H7 (cell line): Measurements from ENCODE around the gene LCORL. TPM values are rescaled to one million over a fixed set of nuclear protein-coding genes. Genes with fewer than 3 reads are reported as not detected.
"Not testable (repeated sequence)": the region's sequence is repeated elsewhere in the genome, so short reads cannot be mapped to it uniquely, and the experiment has no call there.

Experiments
- DNase-seq: peaks from one replicate; pipeline ENCODE4 v3.0.0; 2012
- H3K27me3 ChIP-seq: 2 replicates; pipeline ENCODE4 v1.6.0; 2011; ENCODE audit warnings: mild to moderate bottlenecking, low read length; ENCODE audit not compliant: control insufficient read depth, insufficient read depth
- H3K36me3 ChIP-seq: replicated peaks from 2 replicates; pipeline ENCODE4 v1.5.1; 2011; ENCODE audit warnings: low read length; ENCODE audit not compliant: control insufficient read depth, insufficient read depth
- H3K4me3 ChIP-seq: 2 replicates; pipeline ENCODE4 v1.5.1; 2011; ENCODE audit warnings: low read depth, mild to moderate bottlenecking, control low read depth, low read length, moderate library complexity; ENCODE audit not compliant: insufficient read depth
- total RNA-seq: library from RNA; depleted of rRNA; stranded (reverse); fragments of >200 nt; shearing (Covaris generic); gene quantifications from 2 replicates; pipeline ENCODE4 v1.2.3, GENCODE V29; 2014

Gene LCORL
- total RNA-seq, 1 experiment from 2014 or later: 12.4 TPM

- Histone ChIP-seq H3K27me3 (no peaks in the 10 kb centered on the region), H3K4me3 (no peak overlapping the region), H3K36me3 (no peaks in the 10 kb centered on the region)
- no peak for DNase-seq
These were observed 146.0 kb downstream of the LCORL start for GRCh38 chr4:17875402-17876070.

- no peak for DNase-seq
- H3K36me3 ChIP-seq: no peaks in the 10 kb centered on the region
- no peaks in the 10 kb centered on the region for H3K27me3 ChIP-seq
- no peak overlapping the region for H3K4me3 ChIP-seq
These were observed 152.2 kb downstream of the LCORL start for GRCh38 chr4:17869327-17869726.

GRCh38 chr4:17867276-17867675 lies 154.3 kb downstream of the LCORL start:
- Histone ChIP-seq H3K27me3 (no peaks in the 10 kb centered on the region), H3K4me3 (no peak overlapping the region), H3K36me3 (no peaks in the 10 kb centered on the region)
- no peak for DNase-seq

GRCh38 chr4:17866810-17867209 lies 154.7 kb downstream of the LCORL start:
- Histone ChIP-seq H3K27me3 (no peaks in the 10 kb centered on the region), H3K4me3 (no peak overlapping the region), H3K36me3 (no peaks in the 10 kb centered on the region)
- no peak for DNase-seq

- DNase-seq: no peak
- Histone ChIP-seq H3K36me3 (no peaks in the 10 kb centered on the region), H3K4me3 (no peak overlapping the region), H3K27me3 (no peaks in the 10 kb centered on the region)
These were observed 155.6 kb downstream of the LCORL start for GRCh38 chr4:17865866-17866363.

- H3K4me3 ChIP-seq, H3K36me3 ChIP-seq, H3K27me3 ChIP-seq, DNase-seq: not testable (repeated sequence)
These were observed 159.6 kb downstream of the LCORL start for GRCh38 chr4:17861906-17862305.

- Histone ChIP-seq H3K36me3 (no peaks in the 10 kb centered on the region), H3K27me3 (no peaks in the 10 kb centered on the region), H3K4me3 (no peak overlapping the region)
- DNase-seq: no peak
These were observed 161.7 kb downstream of the LCORL start for GRCh38 chr4:17859793-17860406.

- Histone ChIP-seq H3K36me3 (no peaks in the 10 kb centered on the region), H3K27me3 (no peaks in the 10 kb centered on the region), H3K4me3 (no peak overlapping the region)
- DNase-seq: no peak
These were observed 167.5 kb downstream of the LCORL start for GRCh38 chr4:17854036-17854435.

- no peaks in the 10 kb centered on the region for H3K36me3 ChIP-seq
- no peak for DNase-seq
- no peak overlapping the region for H3K4me3 ChIP-seq
These were observed 169.6 kb downstream of the LCORL start for GRCh38 chr4:17851959-17852358.

GRCh38 chr4:17850295-17850694 lies 171.3 kb downstream of the LCORL start:
- not testable (repeated sequence) for H3K27me3 ChIP-seq, H3K36me3 ChIP-seq, DNase-seq, H3K4me3 ChIP-seq

More at GRCh38 chr4:17851959-17852358, 169.6 kb downstream of the LCORL start:
- no peaks in the 10 kb centered on the region for H3K27me3 ChIP-seq

GRCh38 chr4:17846266-17846665 lies 175.3 kb downstream of the LCORL start:
- no peak overlapping the region for H3K4me3 ChIP-seq
- DNase-seq: no peak
- H3K36me3 ChIP-seq: peaks cover 4% of the 10 kb centered on the region; the same call in 1 of the 2 replicates
- no peaks in the 10 kb centered on the region for H3K27me3 ChIP-seq

- peaks cover 4% of the 10 kb centered on the region for H3K36me3 ChIP-seq
- DNase-seq: no peak
These were observed 197.5 kb downstream of the LCORL start for GRCh38 chr4:17823871-17824669.

GRCh38 chr4:17817027-17817426 lies 204.5 kb downstream of the LCORL start:
- Histone ChIP-seq H3K36me3 (peaks cover 3% of the 10 kb centered on the region), H3K27me3 (no peaks in the 10 kb centered on the region), H3K4me3 (no peak overlapping the region)
- DNase-seq: no peak

More at GRCh38 chr4:17823871-17824669, 197.5 kb downstream of the LCORL start:
- H3K27me3 ChIP-seq: no peaks in the 10 kb centered on the region
- H3K4me3 ChIP-seq: no peak overlapping the region

GRCh38 chr4:17816142-17816541 lies 205.4 kb downstream of the LCORL start:
- H3K4me3 ChIP-seq: no peak overlapping the region
- peaks cover 3% of the 10 kb centered on the region for H3K36me3 ChIP-seq
- no peak for DNase-seq
- no peaks in the 10 kb centered on the region for H3K27me3 ChIP-seq

GRCh38 chr4:17814140-17814539 lies 207.4 kb downstream of the LCORL start:
- Histone ChIP-seq H3K4me3 (no peak overlapping the region), H3K36me3 (peaks cover 3% of the 10 kb centered on the region)
- no peak for DNase-seq

More at GRCh38 chr4:17814140-17814539, 207.4 kb downstream of the LCORL start:
- no peaks in the 10 kb centered on the region for H3K27me3 ChIP-seq
